ENCODE results near the gene YWHAE. TPM values are rescaled to one million over a fixed set of nuclear protein-coding genes. Genes with fewer than 3 reads are reported as not detected.

Gene YWHAE
- total and polyA plus RNA-seq, 9 of the 15 experiments (the other 6 are each of a cell fraction or from before 2014, with no cell fraction given) = 184 to 727 (median 448) TPM

DNA sequence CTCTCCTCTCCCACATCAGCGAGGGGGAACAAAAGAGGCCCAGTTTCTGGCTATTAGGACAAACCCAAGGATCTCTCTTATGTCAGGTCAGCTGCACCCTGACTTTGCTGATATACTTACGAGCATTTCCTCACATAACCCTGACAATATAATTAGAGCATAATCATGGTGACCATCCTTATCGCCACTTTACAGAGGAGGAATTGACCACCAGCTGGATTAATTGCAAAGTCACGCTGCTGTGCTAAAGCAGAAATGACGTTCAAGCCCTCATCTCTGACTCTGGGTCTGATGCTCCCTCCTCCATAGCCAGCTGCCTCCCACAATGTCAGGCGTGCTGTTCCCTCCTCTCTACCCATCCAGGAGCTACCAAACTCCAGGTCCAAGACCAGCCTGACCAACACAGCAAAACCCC, 78.0 kb downstream of the YWHAE start (continued):
- TF ChIP-seq, protein P1, sequence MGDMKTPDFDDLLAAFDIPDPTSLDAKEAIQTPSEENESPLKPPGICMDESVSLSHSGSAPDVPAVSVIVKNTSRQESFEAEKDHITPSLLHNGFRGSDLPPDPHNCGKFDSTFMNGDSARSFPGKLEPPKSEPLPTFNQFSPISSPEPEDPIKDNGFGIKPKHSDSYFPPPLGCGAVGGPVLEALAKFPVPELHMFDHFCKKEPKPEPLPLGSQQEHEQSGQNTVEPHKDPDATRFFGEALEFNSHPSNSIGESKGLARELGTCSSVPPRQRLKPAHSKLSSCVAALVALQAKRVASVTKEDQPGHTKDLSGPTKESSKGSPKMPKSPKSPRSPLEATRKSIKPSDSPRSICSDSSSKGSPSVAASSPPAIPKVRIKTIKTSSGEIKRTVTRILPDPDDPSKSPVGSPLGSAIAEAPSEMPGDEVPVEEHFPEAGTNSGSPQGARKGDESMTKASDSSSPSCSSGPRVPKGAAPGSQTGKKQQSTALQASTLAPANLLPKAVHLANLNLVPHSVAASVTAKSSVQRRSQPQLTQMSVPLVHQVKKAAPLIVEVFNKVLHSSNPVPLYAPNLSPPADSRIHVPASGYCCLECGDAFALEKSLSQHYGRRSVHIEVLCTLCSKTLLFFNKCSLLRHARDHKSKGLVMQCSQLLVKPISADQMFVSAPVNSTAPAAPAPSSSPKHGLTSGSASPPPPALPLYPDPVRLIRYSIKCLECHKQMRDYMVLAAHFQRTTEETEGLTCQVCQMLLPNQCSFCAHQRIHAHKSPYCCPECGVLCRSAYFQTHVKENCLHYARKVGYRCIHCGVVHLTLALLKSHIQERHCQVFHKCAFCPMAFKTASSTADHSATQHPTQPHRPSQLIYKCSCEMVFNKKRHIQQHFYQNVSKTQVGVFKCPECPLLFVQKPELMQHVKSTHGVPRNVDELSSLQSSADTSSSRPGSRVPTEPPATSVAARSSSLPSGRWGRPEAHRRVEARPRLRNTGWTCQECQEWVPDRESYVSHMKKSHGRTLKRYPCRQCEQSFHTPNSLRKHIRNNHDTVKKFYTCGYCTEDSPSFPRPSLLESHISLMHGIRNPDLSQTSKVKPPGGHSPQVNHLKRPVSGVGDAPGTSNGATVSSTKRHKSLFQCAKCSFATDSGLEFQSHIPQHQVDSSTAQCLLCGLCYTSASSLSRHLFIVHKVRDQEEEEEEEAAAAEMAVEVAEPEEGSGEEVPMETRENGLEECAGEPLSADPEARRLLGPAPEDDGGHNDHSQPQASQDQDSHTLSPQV (IDR thresholded peaks at IDR 0.05) = peak; percentile 62
- TF ChIP-seq HDAC2 (IDR thresholded peaks at IDR 0.05) (peak; percentile 82), ZFP1 (CRISPR knock-in tag; IDR thresholded peaks at IDR 0.05) (no peak), GABPA (tag; conservative IDR thresholded peaks at IDR 0.05; ENCODE audit: low read depth) (peak; percentile 29; the same call in 1 of the 2 replicates), TAF15 (IDR thresholded peaks at IDR 0.05; ENCODE audit: low read depth, low read length) (no peak), TCF3 (CRISPR knock-in tag; IDR thresholded peaks at IDR 0.05) (peak; percentile 92), DEAF1 (CRISPR knock-in tag; IDR thresholded peaks at IDR 0.05) (no peak), TFAP4 (CRISPR knock-in tag; IDR thresholded peaks at IDR 0.05; ENCODE audit: borderline replicate concordance) (peak; percentile 96), ZNF316 (IDR thresholded peaks at IDR 0.05) (peak; percentile 98), SREBF1 (IDR thresholded peaks at IDR 0.05; ENCODE audit: borderline replicate concordance, low read depth, low read length) (no peak), MAFF (IDR thresholded peaks at IDR 0.05; ENCODE audit: low read length) (peak; percentile 95), RCOR1 (IDR thresholded peaks at IDR 0.05; ENCODE audit: borderline replicate concordance in 1 of 2, low read depth in 2 of 2, low read length in 2 of 2) (peak in 1 of 2 experiments; percentile 77; a peak in 2 of 4 replicates), ZNF695 (CRISPR knock-in tag; IDR thresholded peaks at IDR 0.05) (no peak), EGR1 (conservative IDR thresholded peaks at IDR 0.05) (0 out of 2 replicates have a peak, but pooled peaks have one; percentile 14), POLR2A (conservative IDR thresholded peaks at IDR 0.05) (peak; percentile 55; the same call in 1 of the 2 replicates), SMARCA4 (IDR thresholded peaks at IDR 0.05) (peak; percentile 90)
- TF ChIP-seq, protein P2, sequence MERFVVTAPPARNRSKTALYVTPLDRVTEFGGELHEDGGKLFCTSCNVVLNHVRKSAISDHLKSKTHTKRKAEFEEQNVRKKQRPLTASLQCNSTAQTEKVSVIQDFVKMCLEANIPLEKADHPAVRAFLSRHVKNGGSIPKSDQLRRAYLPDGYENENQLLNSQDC (CRISPR knock-in tag; IDR thresholded peaks at IDR 0.05) = no peak

All from K562 (cell line).